T-cell (primary cell): Measurements from ENCODE around the gene HS2ST1. TPM values are rescaled to one million over a fixed set of nuclear protein-coding genes. Genes with fewer than 3 reads are reported as not detected.
"Not testable (repeated sequence)": the region's sequence is repeated elsewhere in the genome, so short reads cannot be mapped to it uniquely, and the experiment has no call there.

Source experiments
- ATAC-seq, 4 experiments: fragments of 200-7000 bp in 3 of 4; fragments of 150-1000 bp in 1 of 4; cut with Tn5 transposase; replicated peaks in 1 of 4; 1 replicate in 3 of 4; 2 replicates in 1 of 4; pipeline ENCODE4 v1.10.0; 2021; ENCODE audit warnings: moderate library complexity in 3 of 4, mild to moderate bottlenecking in 2 of 4, moderate number of reproducible peaks in 1 of 4
- CTCF ChIA-PET, 2 donors: fragments of 300-600 bp; sonication (Branson Sonifier 250); formaldehyde crosslinking; loops; one replicate each; lab custom pipeline; 2022; ENCODE audit warnings: antibody characterized with exemption in 2 of 2; lab: Charles Lee
- POLR2A ChIA-PET, 2 donors: fragments of 300-600 bp; sonication (Branson Sonifier 250); formaldehyde crosslinking; loops; one replicate each; lab custom pipeline; 2022; ENCODE audit warnings: antibody characterized with exemption in 2 of 2; lab: Charles Lee
- DNase-seq, 35 experiments: peaks; one replicate each; pipeline versions ENCODE4 v3.0.0 to v3.0.0-alpha.2; 2013 to 2023
- H3K27ac ChIP-seq: one replicate; pipeline ENCODE4 v1.5.1; 2013; ENCODE audit warnings: low read length
- H3K27me3 ChIP-seq, 2 experiments: replicated peaks in 1 of 2; 1 replicate in 1 of 2; 2 replicates in 1 of 2; pipeline versions ENCODE4 v1.6.1 to v1.7.0; 2013; ENCODE audit warnings: low read length in 1 of 2, mixed read lengths in 1 of 2; ENCODE audit not compliant: control insufficient read depth in 2 of 2, insufficient read depth in 2 of 2; ENCODE audit errors: extremely low read depth in 1 of 2
- H3K36me3 ChIP-seq, 2 donors: 1 replicate in 1 of 2; 2 replicates in 1 of 2; pipeline versions ENCODE4 v1.6.1 to v1.7.0; 2013; ENCODE audit warnings: low read length in 1 of 2; ENCODE audit not compliant: control insufficient read depth in 2 of 2, insufficient read depth in 1 of 2; ENCODE audit errors: extremely low read depth in 1 of 2
- H3K4me1 ChIP-seq, 2 experiments: 1 replicate in 1 of 2; 2 replicates in 1 of 2; pipeline versions ENCODE4 v1.6.1 to v1.7.0; 2013; ENCODE audit warnings: low read length in 2 of 2, mixed read lengths in 1 of 2; ENCODE audit not compliant: insufficient read depth in 2 of 2, control insufficient read depth in 1 of 2; ENCODE audit errors: extremely low read depth in 1 of 2
- H3K4me3 ChIP-seq, 2 donors: 1 replicate in 1 of 2; 2 replicates in 1 of 2; pipeline versions ENCODE4 v1.5.1 to v1.7.0; 2013; ENCODE audit warnings: mild to moderate bottlenecking in 2 of 2, low read length in 1 of 2, moderate library complexity in 1 of 2; ENCODE audit not compliant: control insufficient read depth in 1 of 2; ENCODE audit errors: extremely low read depth in 1 of 2
- H3K9me3 ChIP-seq: 2 replicates; pipeline ENCODE4 v1.7.0; 2013
- H3K27ac Mint-ChIP-seq, 2 donors: one replicate each; pipeline ENCODE4 v1.8.0; 2020 to 2021; ENCODE audit warnings: mild to moderate bottlenecking in 2 of 2, mixed read lengths in 2 of 2
- H3K27me3 Mint-ChIP-seq, 2 donors: one replicate each; pipeline ENCODE4 v1.8.0; 2021 to 2022; ENCODE audit warnings: mixed read lengths in 2 of 2
- H3K36me3 Mint-ChIP-seq: one replicate; pipeline ENCODE4 v1.8.0; 2021; ENCODE audit warnings: mixed read lengths
- H3K4me1 Mint-ChIP-seq, 3 donors: one replicate each; pipeline ENCODE4 v1.8.0; 2020 to 2022; ENCODE audit warnings: mixed read lengths in 3 of 3, mild to moderate bottlenecking in 1 of 3
- H3K4me3 Mint-ChIP-seq, 3 donors: one replicate each; pipeline ENCODE4 v1.8.0; 2020 to 2022; ENCODE audit warnings: mild to moderate bottlenecking in 3 of 3, mixed read lengths in 3 of 3, moderate library complexity in 3 of 3
- H3K9me3 Mint-ChIP-seq, 3 donors: one replicate each; pipeline ENCODE4 v1.8.0; 2020 to 2022; ENCODE audit warnings: mixed read lengths in 3 of 3
- WGBS: methylation state at CpG from one replicate; pipeline ENCODE4 v1.1.5; 2013; ENCODE audit warnings: missing lambda C conversion rate; ENCODE audit not compliant: insufficient coverage; 5-methylcytosine and 5-hydroxymethylcytosine counted together
- total RNA-seq, 35 experiments: library from RNA in 6 of 35; stranded (reverse) in 6 of 35; fragments of 120-200 nt in 1 of 35; gene quantifications; one replicate each; pipeline versions ENCODE4 v1.2.1 to v1.2.4 and lab custom pipeline; 2013 to 2026

Gene HS2ST1
- total RNA-seq, 5 donors from 2014 or later (not counting 1 experiment from before 2014, with no cell fraction given): 10.5 to 14.0 (median 11.0) TPM

- CTCF ChIA-PET: interaction anchor here in 1 of 2 donors (0.6 kb wide), 1 partner anchor 91 kb away, joined by 3 read pairs; no protein-coding TSS in a partner anchor
- Mint-ChIP-seq H3K36me3 (peaks cover 22% of the 10 kb centered on the region), H3K9me3 (no peaks in the 10 kb centered on the region), H3K4me3 (no peak overlapping the region), H3K27me3 (no peaks in the 10 kb centered on the region), H3K27ac (no peak overlapping the region), H3K4me1 (peaks cover 14 to 22% (median 16%) of the 10 kb centered on the region in 3 donors)
- Histone ChIP-seq H3K36me3 (peaks cover 0 to 10% of the 10 kb centered on the region in 2 donors), H3K9me3 (no peaks in the 10 kb centered on the region), H3K4me3 (no peak overlapping the region), H3K27ac (no peak overlapping the region), H3K27me3 (no peaks in the 10 kb centered on the region), H3K4me1 (no peaks in the 10 kb centered on the region)
- no peak for DNase-seq
- WGBS: 97% methylated on average over 6 of the region's 8 CpGs
- POLR2A ChIA-PET: no interaction called here
- no peak for ATAC-seq
Measured at GRCh38 chr1:86872086-86872485, 42.3 kb upstream of the HS2ST1 start.

GRCh38 chr1:86875722-86876121, 38.7 kb upstream of the HS2ST1 start:
- ATAC-seq (no peak), DNase-seq (no peak)
- POLR2A ChIA-PET: no interaction called here
- 80% methylated on average over 1 of the region's 1 CpG for WGBS
- H3K4me1 ChIP-seq: no peaks in the 10 kb centered on the region
- H3K36me3 ChIP-seq: peaks cover 0 to 20% of the 10 kb centered on the region in 2 donors
- peak overlapping the region in 1 of 2 donors; percentile 12 for H3K27ac Mint-ChIP-seq
- H3K4me3 Mint-ChIP-seq: no peak overlapping the region
- CTCF ChIA-PET: no interaction called here
- no peaks in the 10 kb centered on the region for H3K27me3 Mint-ChIP-seq
- peaks cover 2 to 11% (median 10%) of the 10 kb centered on the region in 3 donors for H3K4me1 Mint-ChIP-seq
- no peaks in the 10 kb centered on the region for H3K9me3 ChIP-seq
- H3K27ac ChIP-seq: no peak overlapping the region
- H3K36me3 Mint-ChIP-seq: peaks cover 29% of the 10 kb centered on the region
- H3K4me3 ChIP-seq: no peak overlapping the region
- no peaks in the 10 kb centered on the region for H3K27me3 ChIP-seq
- no peaks in the 10 kb centered on the region for H3K9me3 Mint-ChIP-seq

- Histone ChIP-seq H3K4me3 (no peak overlapping the region), H3K27me3 (no peaks in the 10 kb centered on the region), H3K27ac (no peak overlapping the region), H3K9me3 (no peaks in the 10 kb centered on the region), H3K4me1 (no peaks in the 10 kb centered on the region), H3K36me3 (peaks cover 2 to 6% of the 10 kb centered on the region in 2 donors)
- Mint-ChIP-seq H3K9me3 (no peaks in the 10 kb centered on the region), H3K27me3 (no peaks in the 10 kb centered on the region), H3K36me3 (peaks cover 9% of the 10 kb centered on the region), H3K4me3 (no peak overlapping the region), H3K4me1 (peaks cover 33 to 50% (median 45%) of the 10 kb centered on the region in 3 donors), H3K27ac (no peak overlapping the region)
- no peak for ATAC-seq
- WGBS: 100% methylated on average over 3 of the region's 5 CpGs
- POLR2A ChIA-PET: no interaction called here
- CTCF ChIA-PET: no interaction called here
- DNase-seq: no peak
Measured at GRCh38 chr1:86887479-86888162, 26.8 kb upstream of the HS2ST1 start.

- no CpG with 5 or more reads among the region's 5 CpGs for WGBS
- peaks cover 31 to 44% (median 44%) of the 10 kb centered on the region in 3 donors for H3K4me1 Mint-ChIP-seq
- peaks cover 9% of the 10 kb centered on the region for H3K36me3 Mint-ChIP-seq
- Histone ChIP-seq H3K27ac (no peak overlapping the region), H3K27me3 (no peaks in the 10 kb centered on the region), H3K4me1 (no peaks in the 10 kb centered on the region), H3K4me3 (no peak overlapping the region), H3K36me3 (peaks cover 2 to 6% of the 10 kb centered on the region in 2 donors), H3K9me3 (no peaks in the 10 kb centered on the region)
- no peak overlapping the region for H3K27ac Mint-ChIP-seq
- H3K9me3 Mint-ChIP-seq: no peaks in the 10 kb centered on the region
- H3K27me3 Mint-ChIP-seq: no peaks in the 10 kb centered on the region
- ChIA-PET CTCF (no interaction called here), POLR2A (no interaction called here)
- H3K4me3 Mint-ChIP-seq: no peak overlapping the region
- no peak for DNase-seq
- ATAC-seq: no peak
Measured at GRCh38 chr1:86888327-86888726, 26.1 kb upstream of the HS2ST1 start.

- H3K4me1 ChIP-seq, H3K27me3 Mint-ChIP-seq, H3K4me3 ChIP-seq, CTCF ChIA-PET, H3K9me3 ChIP-seq, H3K27me3 ChIP-seq, POLR2A ChIA-PET, H3K27ac Mint-ChIP-seq, DNase-seq, H3K9me3 Mint-ChIP-seq, H3K4me3 Mint-ChIP-seq, H3K27ac ChIP-seq, ATAC-seq: not testable (repeated sequence)
- Mint-ChIP-seq H3K36me3 (peaks cover 26% of the 10 kb centered on the region), H3K4me1 (peaks cover 16 to 39% (median 33%) of the 10 kb centered on the region in 3 donors)
- H3K36me3 ChIP-seq: peaks cover 0 to 17% of the 10 kb centered on the region in 2 donors
- WGBS: no CpG with 5 or more reads among the region's 33 CpGs
Measured at GRCh38 chr1:86899401-86899800, 15.0 kb upstream of the HS2ST1 start.

GRCh38 chr1:86905875-86906274, 8.6 kb upstream of the HS2ST1 start:
- Mint-ChIP-seq H3K36me3 (peaks cover 34% of the 10 kb centered on the region), H3K9me3 (no peaks in the 10 kb centered on the region), H3K27me3 (no peaks in the 10 kb centered on the region), H3K4me1 (peaks cover 8 to 47% (median 43%) of the 10 kb centered on the region in 3 donors), H3K27ac (no peak overlapping the region), H3K4me3 (no peak overlapping the region)
- peaks cover 7 to 17% of the 10 kb centered on the region in 2 donors for H3K36me3 ChIP-seq
- H3K4me3 ChIP-seq: no peak overlapping the region
- no peaks in the 10 kb centered on the region for H3K9me3 ChIP-seq
- ATAC-seq: no peak
- peaks cover 0 to 9% of the 10 kb centered on the region in 2 experiments for H3K4me1 ChIP-seq
- POLR2A ChIA-PET: no interaction called here
- DNase-seq: no peak
- no peak overlapping the region for H3K27ac ChIP-seq
- no peaks in the 10 kb centered on the region for H3K27me3 ChIP-seq
- CTCF ChIA-PET: no interaction called here
- WGBS: no CpG with 5 or more reads among the region's 1 CpG
